Right lobe of liver (tissue), 6 donors: ENCODE results near the gene CBX7. TPM values are rescaled to one million over a fixed set of nuclear protein-coding genes. Genes with fewer than 3 reads are reported as not detected.
A peak's percentile ranks its signal among the peaks of the same experiment; 100 is the strongest.
"Not testable (repeated sequence)": the region's sequence is repeated elsewhere in the genome, so short reads cannot be mapped to it uniquely, and the experiment has no call there.

Source experiments
- ATAC-seq, 4 donors: fragments of 200-7000 bp; cut with Tn5 transposase; one replicate each; pipeline ENCODE4 v1.9.1; 2020; ENCODE audit warnings: mild to moderate bottlenecking in 4 of 4, moderate library complexity in 4 of 4
- DNase-seq, 3 donors: peaks; one replicate each; pipeline ENCODE4 v3.0.0-alpha.2; 2020
- H3K27ac ChIP-seq, 3 donors: fragments of 200-600 bp; one replicate each; pipeline ENCODE4 v1.8.0; 2022
- H3K27me3 ChIP-seq, 2 donors: fragments of 200-600 bp; one replicate each; pipeline ENCODE4 v1.8.0; 2022
- H3K36me3 ChIP-seq, 4 donors: fragments of 200-600 bp; sonication (generic) in 1 of 4; one replicate each; pipeline versions ENCODE4 v1.5.1 to v1.8.0; 2017 to 2022; ENCODE audit warnings: control low read depth in 1 of 4
- H3K4me1 ChIP-seq, 4 donors: fragments of 200-600 bp; sonication (generic) in 1 of 4; one replicate each; pipeline versions ENCODE4 v1.5.1 to v1.8.0; 2017 to 2022; ENCODE audit warnings: control low read depth in 1 of 4
- H3K4me3 ChIP-seq, 3 donors: fragments of 200-600 bp; one replicate each; pipeline ENCODE4 v1.8.0; 2022
- H3K9me3 ChIP-seq, 4 donors: fragments of 200-600 bp; sonication (generic) in 1 of 4; one replicate each; pipeline versions ENCODE4 v1.5.1 to v1.8.0; 2017 to 2022; ENCODE audit warnings: control low read depth in 1 of 4
- POLR2A ChIP-seq: fragments of 450-650 bp; IDR thresholded peaks from one replicate; pipeline ENCODE4 v1.6.1; 2017; ENCODE audit warnings: antibody characterized with exemption, mild to moderate bottlenecking
- WGBS: methylation state at CpG from one replicate; pipeline ENCODE4 v1.1.6; 2018; ENCODE audit warnings: low coverage, low lambda C conversion rate; ENCODE audit not compliant: insufficient coverage; ENCODE audit errors: missing lambda C conversion rate; 5-methylcytosine and 5-hydroxymethylcytosine counted together
- intact Hi-C, 2 donors: fragments of 100-400 bp; cut with DNase I; formaldehyde crosslinking; loops; one replicate each; pipeline versions ENCODE4 v1.11.2 to v1.14.1; 2022
- total RNA-seq, 6 experiments: library from RNA; depleted of rRNA in 2 of 6; stranded (reverse); fragments of >200 nt in 2 of 6; fragmentation: NEBNext Ultra II Directional in 3 of 6; extraction: Animal tissue kit (Norgen Biotek cat#: 25700) in 3 of 6; gene quantifications; one replicate each; pipeline versions ENCODE4 v1.1.0 to v1.2.4, GENCODE V29; 2016 to 2023
- TF ChIP-seq, protein P1 (sequence below), 4 donors: fragments of 200-600 bp in 3 of 4; fragments of 450-650 bp in 1 of 4; IDR thresholded peaks; one replicate each; pipeline versions ENCODE4 v1.5.1 to v1.8.0; 2016 to 2022; ENCODE audit warnings: antibody characterized with exemption in 4 of 4, mild to moderate bottlenecking in 2 of 4
- donor health status: DM: no; HTN: yes; CAD: no.
- donor health status: DM: no; HTN: no; CAD: no.
- donor health status: DM: no; HTN: no; CAD: no.
- donor health status: DM: no; HTN: yes; CAD: no.
- donor health status: DM: no; HTN: yes; CAD: no.

Gene CBX7
- total RNA-seq, 6 experiments from 2014 or later: 8.0 to 14.5 (median 12.9) TPM

DNA sequence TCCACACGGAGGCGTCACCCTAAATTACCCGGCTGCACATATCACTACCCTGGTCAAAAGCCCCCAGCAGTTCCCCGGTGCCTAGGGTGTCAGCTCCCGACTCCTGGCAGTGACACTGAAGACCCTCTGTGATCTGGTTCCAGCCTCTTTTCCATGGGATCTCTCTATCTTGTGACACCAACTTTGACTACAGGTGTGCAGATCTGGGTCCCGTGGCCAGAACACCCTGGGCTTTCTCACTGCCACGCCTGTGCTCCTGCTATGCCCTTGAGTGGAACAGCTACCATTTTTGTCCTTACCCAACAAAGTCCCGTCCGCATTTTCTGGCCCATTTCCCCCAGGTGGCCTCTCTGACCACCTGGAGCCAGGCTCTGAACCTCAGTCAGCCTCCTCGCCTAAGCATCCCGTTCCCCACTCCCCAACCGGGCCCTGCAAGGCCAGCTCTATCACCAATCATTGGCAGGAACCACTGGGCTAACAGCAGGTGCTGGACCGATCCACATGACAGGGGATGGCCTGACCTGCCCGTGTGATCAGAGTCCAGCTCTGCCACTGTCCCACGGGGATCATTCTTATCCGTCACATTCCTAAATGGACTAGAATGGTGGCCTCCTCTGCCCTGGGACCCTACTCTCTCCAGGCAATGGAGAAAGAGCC lies 20.7 kb upstream of the CBX7 start:
- peak in 1 of 3 donors; percentile 43 for DNase-seq
- intact Hi-C loops: loop anchor here (5.0 kb wide), 1 partner anchor 139 kb away; no protein-coding TSS in a partner anchor
- 76% methylated on average over 12 of the region's 16 CpGs for WGBS
- Histone ChIP-seq H3K9me3 (no peaks in the 10 kb centered on the region), H3K27ac (peak overlapping the region; percentile 52 to 83 (median 69)), H3K27me3 (no peaks in the 10 kb centered on the region), H3K36me3 (no peaks in the 10 kb centered on the region), H3K4me3 (no peak overlapping the region), H3K4me1 (peaks cover 0 to 22% (median 8%) of the 10 kb centered on the region in 4 donors)
- ATAC-seq: no peak
- no peak for TF ChIP-seq POLR2A
- TF ChIP-seq, protein P1, sequence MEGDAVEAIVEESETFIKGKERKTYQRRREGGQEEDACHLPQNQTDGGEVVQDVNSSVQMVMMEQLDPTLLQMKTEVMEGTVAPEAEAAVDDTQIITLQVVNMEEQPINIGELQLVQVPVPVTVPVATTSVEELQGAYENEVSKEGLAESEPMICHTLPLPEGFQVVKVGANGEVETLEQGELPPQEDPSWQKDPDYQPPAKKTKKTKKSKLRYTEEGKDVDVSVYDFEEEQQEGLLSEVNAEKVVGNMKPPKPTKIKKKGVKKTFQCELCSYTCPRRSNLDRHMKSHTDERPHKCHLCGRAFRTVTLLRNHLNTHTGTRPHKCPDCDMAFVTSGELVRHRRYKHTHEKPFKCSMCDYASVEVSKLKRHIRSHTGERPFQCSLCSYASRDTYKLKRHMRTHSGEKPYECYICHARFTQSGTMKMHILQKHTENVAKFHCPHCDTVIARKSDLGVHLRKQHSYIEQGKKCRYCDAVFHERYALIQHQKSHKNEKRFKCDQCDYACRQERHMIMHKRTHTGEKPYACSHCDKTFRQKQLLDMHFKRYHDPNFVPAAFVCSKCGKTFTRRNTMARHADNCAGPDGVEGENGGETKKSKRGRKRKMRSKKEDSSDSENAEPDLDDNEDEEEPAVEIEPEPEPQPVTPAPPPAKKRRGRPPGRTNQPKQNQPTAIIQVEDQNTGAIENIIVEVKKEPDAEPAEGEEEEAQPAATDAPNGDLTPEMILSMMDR (IDR thresholded peaks at IDR 0.05): no peak

DNA sequence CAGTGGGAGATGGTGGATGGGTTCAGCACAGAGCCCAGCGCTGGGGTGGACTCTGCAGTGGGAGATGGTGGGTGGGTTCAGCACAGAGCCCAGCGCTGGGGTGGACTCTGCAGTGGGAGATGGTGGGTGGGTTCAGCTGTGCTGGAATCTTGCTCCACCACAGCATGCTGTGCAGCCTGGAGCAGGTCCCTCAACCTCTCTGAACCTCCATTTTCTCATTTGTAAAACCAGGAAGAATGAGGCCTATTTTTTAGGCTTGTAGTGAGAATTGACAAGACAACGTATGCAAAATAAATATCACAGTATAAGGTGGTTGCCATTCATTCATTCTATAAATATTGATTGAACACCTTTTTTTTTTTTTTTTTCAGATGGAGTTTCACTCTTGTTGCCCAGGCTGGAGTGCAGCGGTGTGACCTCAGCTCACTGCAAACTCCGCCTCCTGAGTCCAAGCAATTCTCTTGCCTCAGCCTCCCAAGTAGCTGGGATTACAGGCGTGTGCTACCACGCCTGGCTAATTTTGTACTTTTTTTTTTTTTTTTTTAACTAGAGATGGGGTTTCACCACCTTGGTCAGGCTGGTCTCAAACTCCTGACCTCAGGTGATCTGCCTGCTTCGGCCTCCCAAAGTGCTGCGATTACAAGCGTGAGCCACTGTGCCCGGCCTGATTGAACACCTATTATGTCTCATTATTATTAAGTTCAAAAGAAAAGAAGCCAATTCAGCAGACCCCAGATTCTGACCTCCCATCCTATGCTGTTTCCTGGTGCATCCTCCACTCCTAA lies 20.0 kb upstream of the CBX7 start:
- ATAC-seq, H3K9me3 ChIP-seq, H3K4me3 ChIP-seq, DNase-seq, H3K27me3 ChIP-seq, H3K36me3 ChIP-seq: not testable (repeated sequence)
- WGBS: 73% methylated on average over 9 of the region's 11 CpGs
- Histone ChIP-seq H3K27ac (peak overlapping the region; percentile 52 to 83 (median 69)), H3K4me1 (peaks cover 0 to 22% (median 8%) of the 10 kb centered on the region in 4 donors)
- intact Hi-C loops: loop anchor here (5.0 kb wide), 1 partner anchor 140 kb away; no protein-coding TSS in a partner anchor

DNA sequence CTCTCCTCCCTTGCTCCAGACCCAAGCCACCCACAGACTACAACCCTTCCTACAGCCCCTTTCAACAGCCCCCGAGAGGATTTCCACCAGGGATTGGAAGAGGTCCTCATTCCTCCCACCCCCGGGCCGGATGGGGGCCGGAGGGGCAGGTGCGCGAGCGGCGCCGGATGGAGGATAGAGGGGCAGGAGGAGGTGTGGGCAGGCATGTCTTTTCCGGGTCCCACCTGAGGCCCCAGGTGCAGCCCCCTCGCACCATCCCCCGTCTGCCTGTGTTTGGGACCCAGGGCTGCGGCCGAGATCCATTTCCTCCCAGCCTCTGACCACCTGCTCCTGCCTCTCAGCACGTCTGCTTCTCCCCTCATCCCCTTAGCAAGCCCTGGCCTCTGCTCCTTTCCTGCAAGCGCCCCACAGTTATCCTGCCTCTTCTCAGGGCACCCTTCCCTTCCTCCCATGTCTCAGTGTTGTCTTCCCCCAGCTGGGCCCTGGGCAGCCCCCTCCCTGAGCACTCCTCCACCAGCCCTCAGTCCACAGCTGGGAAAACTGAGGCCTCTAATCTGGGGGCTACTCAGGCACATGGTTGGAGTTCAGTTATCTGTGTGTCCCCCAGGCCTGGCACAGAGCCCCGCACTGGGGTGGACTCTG lies 19.3 kb upstream of the CBX7 start:
- 68% methylated on average over 13 of the region's 17 CpGs for WGBS
- Histone ChIP-seq H3K27me3 (no peaks in the 10 kb centered on the region), H3K9me3 (no peaks in the 10 kb centered on the region), H3K27ac (no peak overlapping the region), H3K4me1 (peaks cover 0 to 22% (median 8%) of the 10 kb centered on the region in 4 donors), H3K36me3 (no peaks in the 10 kb centered on the region), H3K4me3 (no peak overlapping the region)
- ATAC-seq: no peak
- DNase-seq: peak in 2 of 3 donors; percentile 46 to 51
- TF ChIP-seq, protein P1 (IDR thresholded peaks at IDR 0.05): no peak
- TF ChIP-seq POLR2A: no peak
- intact Hi-C loops: loop anchor here (5.0 kb wide), 1 partner anchor 141 kb away; no protein-coding TSS in a partner anchor

DNA sequence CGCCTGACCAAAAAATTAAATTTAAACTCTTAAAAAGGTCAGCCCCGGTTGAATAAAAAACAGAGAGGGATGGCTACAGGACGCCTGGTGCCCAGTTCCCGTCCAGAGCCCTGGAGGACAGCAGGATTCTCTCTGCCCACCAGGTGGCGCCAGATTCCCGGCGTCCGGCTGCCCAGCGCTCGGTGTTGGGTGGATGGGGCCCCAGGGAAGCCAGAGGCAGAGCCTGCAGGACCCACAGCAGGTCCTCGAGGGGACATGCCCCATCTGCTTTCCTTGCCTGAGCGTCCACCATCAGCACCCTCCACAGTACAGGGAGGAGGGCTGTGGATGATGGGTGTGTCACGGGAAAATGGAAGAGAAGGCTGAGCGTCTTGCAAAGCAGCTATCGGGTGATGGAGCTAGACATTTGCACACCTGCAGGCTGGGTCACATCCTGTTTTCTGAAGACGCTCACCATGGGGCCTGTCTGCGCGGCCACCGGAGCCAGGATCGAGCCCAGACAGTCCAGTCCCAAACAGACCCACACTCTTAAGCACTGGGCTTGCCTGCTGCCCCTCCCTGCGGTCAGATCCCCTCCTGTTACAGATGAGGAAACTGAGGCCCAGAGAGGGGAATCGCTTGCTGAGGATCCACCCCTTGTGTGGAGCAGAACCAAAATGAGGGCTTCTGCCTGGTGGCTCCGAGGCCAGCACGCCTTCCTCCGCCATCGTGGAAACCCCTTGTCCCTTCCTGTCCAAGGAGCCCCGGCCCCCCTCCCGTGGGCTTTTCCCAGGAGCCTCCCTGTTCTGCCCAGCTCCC lies 18.5 kb upstream of the CBX7 start:
- TF ChIP-seq, protein P1 (IDR thresholded peaks at IDR 0.05): peak; percentile 96 to 99 (median 98)
- no peak for TF ChIP-seq POLR2A
- WGBS: 7% methylated on average over 12 of the region's 28 CpGs
- intact Hi-C loops: loop anchor here (5.0 kb wide), 1 partner anchor 141 kb away; no protein-coding TSS in a partner anchor
- peak; percentile 79 to 88 (median 84) for ATAC-seq
- no peaks in the 10 kb centered on the region for H3K9me3 ChIP-seq
- H3K36me3 ChIP-seq: no peaks in the 10 kb centered on the region
- no peak overlapping the region for H3K27ac ChIP-seq
- H3K27me3 ChIP-seq: no peaks in the 10 kb centered on the region
- H3K4me3 ChIP-seq: no peak overlapping the region
- peaks cover 0 to 22% (median 8%) of the 10 kb centered on the region in 4 donors for H3K4me1 ChIP-seq
- peak; percentile 85 to 88 (median 87) for DNase-seq
